CD14-positive monocyte (primary cell): Measurements from ENCODE around the gene RLN3. TPM values are rescaled to one million over a fixed set of nuclear protein-coding genes. Genes with fewer than 3 reads are reported as not detected.

ENCODE experiments used
- DNase-seq, 3 donors: peaks; one replicate each; pipeline ENCODE4 v3.0.0-alpha.2; 2011 to 2022
- H2AFZ ChIP-seq: 2 replicates; pipeline ENCODE4 v1.6.0; 2012; ENCODE audit warnings: mild to moderate bottlenecking, low read depth, low read length, inconsistent platforms; ENCODE audit not compliant: insufficient read depth, poor library complexity, severe bottlenecking
- H3K27ac ChIP-seq, 2 donors: 1 replicate in 1 of 2; 2 replicates in 1 of 2; pipeline ENCODE4 v1.5.1; 2012 to 2013; ENCODE audit warnings: low read length in 2 of 2, control low read depth in 1 of 2, inconsistent platforms in 1 of 2, low read depth in 1 of 2, mild to moderate bottlenecking in 1 of 2
- H3K27me3 ChIP-seq, 2 donors: one replicate each; pipeline versions ENCODE4 v1.6.0 to v1.6.1; 2011 to 2013; ENCODE audit warnings: low read length in 2 of 2; ENCODE audit not compliant: control insufficient read depth in 2 of 2, insufficient read depth in 2 of 2
- H3K36me3 ChIP-seq, 2 donors: replicated peaks in 1 of 2; 1 replicate in 1 of 2; 2 replicates in 1 of 2; pipeline versions ENCODE4 v1.5.1 to v1.6.1; 2012 to 2013; ENCODE audit warnings: low read length in 2 of 2, control low read depth in 1 of 2, inconsistent platforms in 1 of 2, mild to moderate bottlenecking in 1 of 2; ENCODE audit not compliant: insufficient read depth in 2 of 2, control insufficient read depth in 1 of 2
- H3K4me1 ChIP-seq, 2 donors: 1 replicate in 1 of 2; 2 replicates in 1 of 2; pipeline versions ENCODE4 v1.5.1 to v1.6.1; 2012 to 2013; ENCODE audit warnings: low read length in 2 of 2, control low read depth in 1 of 2, inconsistent platforms in 1 of 2, mild to moderate bottlenecking in 1 of 2, moderate library complexity in 1 of 2; ENCODE audit not compliant: insufficient read depth in 2 of 2, control insufficient read depth in 1 of 2
- H3K4me2 ChIP-seq: replicated peaks from 2 replicates; pipeline ENCODE3; 2012; ENCODE audit warnings: low read length, moderate library complexity, mild to moderate bottlenecking; ENCODE audit not compliant: poor library complexity, severe bottlenecking; ENCODE audit errors: extremely low read depth
- H3K4me3 ChIP-seq, 3 experiments: fragments of 200-600 bp in 1 of 3; sonication (generic) in 1 of 3; replicated peaks in 1 of 3; 1 replicate in 2 of 3; 2 replicates in 1 of 3; pipeline ENCODE4 v1.5.1; 2011 to 2013; ENCODE audit warnings: low read length in 3 of 3, mild to moderate bottlenecking in 3 of 3, control low read depth in 2 of 3, low read depth in 2 of 3, inconsistent platforms in 1 of 3, moderate library complexity in 1 of 3
- H3K79me2 ChIP-seq: 2 replicates; pipeline ENCODE4 v1.6.0; 2012; ENCODE audit warnings: mild to moderate bottlenecking, control low read depth, inconsistent platforms, low read length, moderate library complexity; ENCODE audit not compliant: insufficient read depth
- H3K9ac ChIP-seq: 2 replicates; pipeline ENCODE4 v1.6.0; 2017; ENCODE audit warnings: low read length, mild to moderate bottlenecking; ENCODE audit not compliant: insufficient read depth, poor library complexity, severe bottlenecking
- H3K9me3 ChIP-seq, 2 donors: replicated peaks in 1 of 2; 1 replicate in 1 of 2; 2 replicates in 1 of 2; pipeline versions ENCODE4 v1.5.1 to v1.6.1; 2012 to 2013; ENCODE audit warnings: low read length in 2 of 2, control low read depth in 1 of 2; ENCODE audit not compliant: control insufficient read depth in 1 of 2, insufficient read depth in 1 of 2
- H4K20me1 ChIP-seq: 2 replicates; pipeline ENCODE4 v1.6.0; 2012; ENCODE audit warnings: mild to moderate bottlenecking, low read length, control low read depth, moderate library complexity; ENCODE audit not compliant: insufficient read depth
- H3K27ac Mint-ChIP-seq, 7 donors: one replicate each; pipeline ENCODE4 v1.8.0; 2020; ENCODE audit warnings: mild to moderate bottlenecking in 7 of 7, mixed read lengths in 7 of 7, moderate library complexity in 6 of 7, inconsistent platforms in 2 of 7
- H3K27me3 Mint-ChIP-seq, 3 donors: one replicate each; pipeline ENCODE4 v1.8.0; 2021 to 2022; ENCODE audit warnings: low read depth in 3 of 3, mild to moderate bottlenecking in 3 of 3, mixed read lengths in 3 of 3, moderate library complexity in 3 of 3, inconsistent platforms in 1 of 3
- H3K36me3 Mint-ChIP-seq, 2 donors: one replicate each; pipeline ENCODE4 v1.8.0; 2020; ENCODE audit warnings: mixed read lengths in 2 of 2, inconsistent platforms in 1 of 2, mild to moderate bottlenecking in 1 of 2
- H3K4me1 Mint-ChIP-seq: one replicate; pipeline ENCODE4 v1.8.0; 2020; ENCODE audit warnings: mild to moderate bottlenecking, mixed read lengths
- H3K4me3 Mint-ChIP-seq, 2 donors: one replicate each; pipeline ENCODE4 v1.8.0; 2020; ENCODE audit warnings: mild to moderate bottlenecking in 2 of 2, mixed read lengths in 2 of 2, moderate library complexity in 1 of 2
- H3K9me3 Mint-ChIP-seq, 7 donors: one replicate each; pipeline ENCODE4 v1.8.0; 2020 to 2022; ENCODE audit warnings: mixed read lengths in 7 of 7, mild to moderate bottlenecking in 6 of 7, moderate library complexity in 6 of 7, inconsistent platforms in 2 of 7
- CTCF ChIP-seq: fragments of 200-600 bp; IDR thresholded peaks from one replicate; pipeline ENCODE4 v1.8.0; 2022; ENCODE audit warnings: antibody characterized with exemption, mild to moderate bottlenecking
- WGBS: methylation state at CpG from one replicate; pipeline ENCODE4 v1.1.5; 2013; ENCODE audit warnings: missing lambda C conversion rate; ENCODE audit not compliant: insufficient coverage; 5-methylcytosine and 5-hydroxymethylcytosine counted together
- intact Hi-C, 2 donors: fragments of 100-400 bp; cut with micrococcal nuclease; formaldehyde crosslinking; loops; one replicate each; pipeline versions ENCODE4 v1.15.0 to v1.15.1; 2023
- polyA plus RNA-seq, 3 donors: library from polyadenylated mRNA; depleted of rRNA in 1 of 3; unstranded in 2 of 3; stranded (reverse) in 1 of 3; fragments of 300-500 nt in 2 of 3; fragments of >200 nt in 1 of 3; fragmentation: Illumina TruSeq in 2 of 3; gene quantifications; 1 replicate in 2 of 3; 2 replicates in 1 of 3; pipeline ENCODE4 v1.2.3, GENCODE V29; 2012 to 2021

RLN3 gene
- polyA plus RNA-seq, 3 donors: not detected

- H3K36me3 Mint-ChIP-seq: peaks cover 4 to 7% of the 10 kb centered on the region in 2 donors
- no peaks in the 10 kb centered on the region for H3K36me3 ChIP-seq
- no peak overlapping the region for H3K4me2 ChIP-seq
- H3K4me3 ChIP-seq: no peak overlapping the region
- H2AFZ ChIP-seq: no peak overlapping the region
- H3K4me3 Mint-ChIP-seq: no peak overlapping the region
- peaks cover 41 to 60% (median 56%) of the 10 kb centered on the region in 3 donors for H3K27me3 Mint-ChIP-seq
- peaks cover 0 to 12% (median 1%) of the 10 kb centered on the region in 7 donors for H3K9me3 Mint-ChIP-seq
- 100% methylated on average over 4 of the region's 9 CpGs for WGBS
- peaks cover 0 to 3% of the 10 kb centered on the region in 2 donors for H3K9me3 ChIP-seq
- H4K20me1 ChIP-seq: no peaks in the 10 kb centered on the region
- H3K27ac Mint-ChIP-seq: no peak overlapping the region
- intact Hi-C loops: no loop called here
- no peak overlapping the region for H3K9ac ChIP-seq
- H3K27me3 ChIP-seq: peaks cover 16 to 47% of the 10 kb centered on the region in 2 donors
- no peaks in the 10 kb centered on the region for H3K79me2 ChIP-seq
- DNase-seq: no peak
- no peak overlapping the region for H3K27ac ChIP-seq
- H3K4me1 ChIP-seq: peaks cover 6 to 9% of the 10 kb centered on the region in 2 donors
- TF ChIP-seq CTCF: no peak
- peaks cover 21% of the 10 kb centered on the region for H3K4me1 Mint-ChIP-seq
Measured at GRCh38 chr19:14061081-14061749, 33.3 kb downstream of the RLN3 start.

GRCh38 chr19:14061751-14062557, 34.0 kb downstream of the RLN3 start, which contains the start of gene PALM3:
TSS of gene PALM3 (minus strand) at chr19:14062076. CDS start at chr19:14061980, 96 bp downstream.
- peaks cover 6 to 9% of the 10 kb centered on the region in 2 donors for H3K4me1 ChIP-seq
- H3K27ac ChIP-seq: no peak within 1 kb of the TSS
- peaks cover 35 to 53% (median 49%) of the 10 kb centered on the region in 3 donors for H3K27me3 Mint-ChIP-seq
- H3K27me3 ChIP-seq: peaks cover 16 to 40% of the 10 kb centered on the region in 2 donors
- H3K9me3 ChIP-seq: peaks cover 0 to 3% of the 10 kb centered on the region in 2 donors
- TF ChIP-seq CTCF: no peak
- no peaks in the 10 kb centered on the region for H4K20me1 ChIP-seq
- peaks cover 0 to 12% (median 1%) of the 10 kb centered on the region in 7 donors for H3K9me3 Mint-ChIP-seq
- peaks cover 4 to 5% of the 10 kb centered on the region in 2 donors for H3K36me3 Mint-ChIP-seq
- WGBS: 86% methylated on average over 13 of the region's 19 CpGs
- no peak within 1 kb of the TSS for H2AFZ ChIP-seq
- no peak within 1 kb of the TSS for H3K4me2 ChIP-seq
- DNase-seq: no peak
- no peaks in the 10 kb centered on the region for H3K79me2 ChIP-seq
- H3K4me3 Mint-ChIP-seq: no peak within 1 kb of the TSS
- H3K4me1 Mint-ChIP-seq: peaks cover 20% of the 10 kb centered on the region
- H3K36me3 ChIP-seq: no peaks in the 10 kb centered on the region
- peak within 1 kb of the TSS in 2 of 7 donors; percentile 38 to 61 for H3K27ac Mint-ChIP-seq
- H3K9ac ChIP-seq: no peak within 1 kb of the TSS
- intact Hi-C loops: no loop called here
- H3K4me3 ChIP-seq: no peak within 1 kb of the TSS
